ENCODE data around the gene TMEM272. TPM values are rescaled to one million over a fixed set of nuclear protein-coding genes. Genes with fewer than 3 reads are reported as not detected.
A peak's percentile ranks its signal among the peaks of the same experiment; 100 is the strongest.

Gene TMEM272
- total and polyA plus RNA-seq, 2 donors from 2014 or later: 0.19 to 0.28 TPM

DNA sequence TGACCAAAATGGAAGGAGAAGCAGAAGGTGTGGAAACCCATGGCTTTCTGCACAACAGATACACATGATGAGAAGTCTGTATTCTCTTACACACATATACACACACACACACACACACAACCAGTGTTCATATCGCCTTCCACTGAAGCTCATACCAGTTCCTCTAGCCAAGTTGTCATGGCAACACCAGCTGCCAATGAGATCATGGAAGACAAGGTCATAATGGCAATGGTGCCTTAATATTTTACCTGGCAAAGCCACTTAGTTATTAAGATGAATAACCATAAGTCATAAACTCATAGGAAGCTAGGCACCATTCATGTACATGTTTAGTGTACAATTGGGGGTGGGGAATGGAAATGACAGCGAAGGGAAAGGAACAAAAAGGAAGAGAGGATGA lies 38.4 kb downstream of the TMEM272 start:
- Histone ChIP-seq H3K36me3 (ENCODE audit: control insufficient read depth in 2 of 3, insufficient read depth in 3 of 3, low read length in 3 of 3) (no peaks in the 10 kb centered on the region), H3K4me1 (ENCODE audit: control insufficient read depth in 2 of 3, insufficient read depth in 2 of 3, low read depth in 1 of 3, low read length in 3 of 3) (peaks cover 0 to 29% (median 22%) of the 10 kb centered on the region in 3 donors), H3K27ac (ENCODE audit: low read depth in 2 of 2, low read length in 2 of 2) (no peak overlapping the region), H3K27me3 (ENCODE audit: control insufficient read depth, insufficient read depth, low read length) (no peaks in the 10 kb centered on the region), H3K9ac (ENCODE audit: low read length in 3 of 3) (no peak overlapping the region), H3K9me3 (ENCODE audit: control insufficient read depth in 2 of 3, insufficient read depth in 1 of 3, low read length in 3 of 3) (no peaks in the 10 kb centered on the region), H3K4me3 (ENCODE audit: low read length in 3 of 3) (no peak overlapping the region)
- TF ChIP-seq CTCF (IDR thresholded peaks at IDR 0.05; ENCODE audit: borderline replicate concordance, extremely low read depth, insufficient read depth): no peak
- peak in 1 of 5 donors; percentile 40 for DNase-seq
- intact Hi-C loops (cut with DNase I): no loop called here
- no peak for FAIRE-seq

DNA sequence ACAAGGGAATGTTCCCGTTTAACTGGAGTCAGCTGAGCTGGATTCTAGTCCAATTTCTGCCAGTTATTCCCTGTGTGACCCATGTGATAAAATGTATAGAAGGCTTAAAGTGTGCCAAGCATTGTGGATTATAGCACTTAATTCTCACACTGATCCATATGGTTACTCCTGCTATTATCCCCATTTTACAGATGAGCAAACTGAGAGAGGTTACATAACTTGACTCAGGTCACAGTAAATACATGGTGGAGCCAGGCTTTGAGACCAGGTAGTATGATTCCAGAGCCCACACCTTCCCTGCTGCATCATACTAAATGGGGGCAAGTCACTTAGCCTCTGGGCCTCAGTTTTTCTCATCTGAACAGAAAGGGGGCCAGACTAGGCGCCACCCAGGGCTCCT lies 39.1 kb downstream of the TMEM272 start:
- H3K27ac ChIP-seq (ENCODE audit: low read depth in 2 of 2, low read length in 2 of 2): no peak overlapping the region
- DNase-seq (no peak), FAIRE-seq (no peak)
- no peaks in the 10 kb centered on the region for H3K27me3 ChIP-seq (ENCODE audit: control insufficient read depth, insufficient read depth, low read length)
- no peaks in the 10 kb centered on the region for H3K36me3 ChIP-seq (ENCODE audit: control insufficient read depth in 2 of 3, insufficient read depth in 3 of 3, low read length in 3 of 3)
- H3K9me3 ChIP-seq (ENCODE audit: control insufficient read depth in 2 of 3, insufficient read depth in 1 of 3, low read length in 3 of 3): no peaks in the 10 kb centered on the region
- intact Hi-C loops (cut with DNase I): no loop called here
- H3K4me1 ChIP-seq (ENCODE audit: control insufficient read depth in 2 of 3, insufficient read depth in 2 of 3, low read depth in 1 of 3, low read length in 3 of 3): peaks cover 0 to 32% (median 23%) of the 10 kb centered on the region in 3 donors
- TF ChIP-seq CTCF (IDR thresholded peaks at IDR 0.05; ENCODE audit: borderline replicate concordance, extremely low read depth, insufficient read depth): no peak
- H3K9ac ChIP-seq (ENCODE audit: low read length in 3 of 3): no peak overlapping the region
- peak overlapping the region in 1 of 3 donors; percentile 6 for H3K4me3 ChIP-seq (ENCODE audit: low read length in 3 of 3)

- no peak for FAIRE-seq
- H3K27ac ChIP-seq (ENCODE audit: low read depth in 2 of 2, low read length in 2 of 2): peak overlapping the region in 1 of 2 donors; percentile 98
- TF ChIP-seq CTCF (IDR thresholded peaks at IDR 0.05; ENCODE audit: borderline replicate concordance, extremely low read depth, insufficient read depth): no peak
- H3K9ac ChIP-seq (ENCODE audit: low read length in 3 of 3): peak overlapping the region in 1 of 3 donors; percentile 89
- no peaks in the 10 kb centered on the region for H3K9me3 ChIP-seq (ENCODE audit: control insufficient read depth in 2 of 3, insufficient read depth in 1 of 3, low read length in 3 of 3)
- intact Hi-C loops (cut with DNase I): no loop called here
- peak overlapping the region in 1 of 3 donors; percentile 84 for H3K4me3 ChIP-seq (ENCODE audit: low read length in 3 of 3)
- peaks cover 0 to 32% (median 23%) of the 10 kb centered on the region in 3 donors for H3K4me1 ChIP-seq (ENCODE audit: control insufficient read depth in 2 of 3, insufficient read depth in 2 of 3, low read depth in 1 of 3, low read length in 3 of 3)
- no peaks in the 10 kb centered on the region for H3K27me3 ChIP-seq (ENCODE audit: control insufficient read depth, insufficient read depth, low read length)
- no peaks in the 10 kb centered on the region for H3K36me3 ChIP-seq (ENCODE audit: control insufficient read depth in 2 of 3, insufficient read depth in 3 of 3, low read length in 3 of 3)
- no peak for DNase-seq
Observed at GRCh38 chr13:51805313-51805712, 39.7 kb downstream of the TMEM272 start.

All from kidney (tissue), 14 donors.